SIG-M5 treated with dmso at 0.1 percent for 504 hours (cell line): Measurements from ENCODE around the gene MDGA2.
A peak's percentile ranks its signal among the peaks of the same experiment; 100 is the strongest.
"Not testable (repeated sequence)": the region's sequence is repeated elsewhere in the genome, so short reads cannot be mapped to it uniquely, and the experiment has no call there.

Experiments
- DNase-seq: peaks from one replicate; lab custom pipeline; 2025; ENCODE audit not compliant: unreplicated experiment; lab: John Stamatoyannopoulos, UW

MDGA2 gene

GRCh38 chr14:47624126-47624525 is 51.3 kb downstream of the MDGA2 start:
- DNase-seq, result not testable (repeated sequence)

GRCh38 chr14:47619392-47619791 is 56.0 kb downstream of the MDGA2 start:
- no peak for DNase-seq

- DNase-seq, result no peak
Observed at GRCh38 chr14:47606566-47606965, 68.8 kb downstream of the MDGA2 start.

GRCh38 chr14:47596860-47597259 is 78.5 kb downstream of the MDGA2 start:
- DNase-seq, result no peak

- no peak for DNase-seq
Observed at GRCh38 chr14:47596232-47596631, 79.2 kb downstream of the MDGA2 start.

- no peak for DNase-seq
Observed at GRCh38 chr14:47595552-47595951, 79.9 kb downstream of the MDGA2 start.

GRCh38 chr14:47590767-47591495 is 84.5 kb downstream of the MDGA2 start:
- no peak for DNase-seq

- no peak for DNase-seq
Observed at GRCh38 chr14:47585447-47585846, 90.0 kb downstream of the MDGA2 start.

GRCh38 chr14:47567273-47567672 is 108.1 kb downstream of the MDGA2 start:
- no peak for DNase-seq

- no peak for DNase-seq
Observed at GRCh38 chr14:47557894-47558293, 117.5 kb downstream of the MDGA2 start.

- no peak for DNase-seq
Observed at GRCh38 chr14:47555333-47555732, 120.1 kb downstream of the MDGA2 start.

GRCh38 chr14:47549886-47550285 is 125.5 kb downstream of the MDGA2 start:
- DNase-seq, result no peak

GRCh38 chr14:47543459-47543858 is 131.9 kb downstream of the MDGA2 start:
- DNase-seq, result no peak

- DNase-seq, result no peak
Observed at GRCh38 chr14:47541662-47542061, 133.7 kb downstream of the MDGA2 start.

GRCh38 chr14:47539031-47539461 is 136.4 kb downstream of the MDGA2 start:
- peak; percentile 8 for DNase-seq

- DNase-seq, result no peak
Observed at GRCh38 chr14:47536341-47536740, 139.1 kb downstream of the MDGA2 start.

GRCh38 chr14:47526591-47527244 is 148.7 kb downstream of the MDGA2 start:
- no peak for DNase-seq

- DNase-seq, result no peak
Observed at GRCh38 chr14:47524524-47524923, 150.9 kb downstream of the MDGA2 start.

GRCh38 chr14:47520382-47520781 is 155.0 kb downstream of the MDGA2 start:
- no peak for DNase-seq

- no peak for DNase-seq
Observed at GRCh38 chr14:47511829-47512228, 163.6 kb downstream of the MDGA2 start.

GRCh38 chr14:47509957-47510356 is 165.4 kb downstream of the MDGA2 start:
- no peak for DNase-seq

- no peak for DNase-seq
Observed at GRCh38 chr14:47507861-47508260, 167.5 kb downstream of the MDGA2 start.

- DNase-seq, result no peak
Observed at GRCh38 chr14:47500369-47500768, 175.0 kb downstream of the MDGA2 start.
